Left renal pelvis (tissue), 4 donors: Measurements from ENCODE around the gene EDDM13. TPM values are rescaled to one million over a fixed set of nuclear protein-coding genes. Genes with fewer than 3 reads are reported as not detected.
A peak's percentile ranks its signal among the peaks of the same experiment; 100 is the strongest.
"Not testable (repeated sequence)": the region's sequence is repeated elsewhere in the genome, so short reads cannot be mapped to it uniquely, and the experiment has no call there.

Experiments used
- DNase-seq, 4 donors: peaks; one replicate each; pipeline ENCODE4 v3.0.0-alpha.2; 2013; ENCODE audit warnings: low read depth in 4 of 4, low spot score in 3 of 4
- polyA plus RNA-seq, 4 donors: library from polyadenylated mRNA; unstranded; fragments of 120-200 nt; gene quantifications; one replicate each; pipeline ENCODE4 v1.2.1, GENCODE V29; 2013; ENCODE audit not compliant: insufficient read length in 4 of 4

The EDDM13 gene
- polyA plus RNA-seq, 4 donors = 0.86 to 3.0 (median 1.5) TPM

- DNase-seq = no peak
Observed at GRCh38 chr19:56319991-56320390, 47.4 kb downstream of the EDDM13 start.

DNA sequence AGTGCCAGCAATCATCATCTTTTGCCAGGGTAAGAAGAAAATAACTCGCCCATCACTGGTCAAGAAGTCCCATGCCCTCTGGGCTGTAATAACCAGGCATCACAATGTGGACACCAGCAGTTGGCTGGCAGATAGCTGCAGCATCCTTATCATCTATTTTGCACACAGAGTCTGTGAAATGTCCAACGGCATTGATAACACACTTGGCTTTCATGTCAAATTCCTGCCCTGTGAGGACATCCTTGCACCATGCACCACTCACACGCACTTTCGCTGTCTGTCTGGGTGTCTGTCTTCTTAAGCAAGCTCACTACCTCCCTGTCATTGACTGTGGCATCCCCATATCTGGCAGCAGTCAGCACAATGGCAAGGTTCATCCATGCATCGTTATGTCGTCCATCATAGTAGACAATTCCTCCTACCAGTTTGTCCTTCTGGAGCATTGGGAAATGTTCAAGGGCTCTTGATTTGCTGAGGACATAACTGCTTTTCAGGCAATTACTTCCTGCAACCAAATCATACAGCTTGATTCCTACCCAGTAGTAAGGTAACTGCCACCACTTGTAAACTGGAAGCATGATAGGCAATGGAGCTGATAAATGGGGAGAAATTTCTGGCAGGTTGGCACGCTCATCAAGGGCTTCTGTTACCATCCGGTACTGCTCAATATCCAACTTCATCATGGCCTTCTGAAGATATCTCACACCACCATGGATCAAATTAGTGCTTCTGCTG is 48.9 kb downstream of the EDDM13 start:
- DNase-seq = no peak

DNA sequence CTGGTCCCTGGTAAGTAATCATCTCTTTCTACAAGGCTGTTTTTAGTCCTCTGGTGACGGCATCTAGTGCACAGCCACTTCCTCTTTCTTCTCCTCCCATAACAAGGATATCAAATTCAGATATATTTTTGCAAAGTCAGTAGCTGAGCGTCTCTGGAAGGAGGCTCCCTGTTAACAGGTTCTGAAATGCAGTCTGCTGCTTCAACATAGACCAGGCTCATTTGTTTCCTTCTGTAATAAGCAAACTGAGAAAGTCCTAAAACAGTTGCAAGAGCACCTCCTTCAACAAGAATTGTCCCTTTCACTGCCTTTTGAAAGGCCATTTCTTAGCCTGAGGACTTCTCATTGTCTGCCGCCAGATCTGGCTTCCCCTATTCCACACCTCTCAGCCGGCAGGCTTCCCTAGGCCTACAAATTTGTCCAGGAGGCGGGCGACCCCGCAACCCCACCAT is 49.5 kb downstream of the EDDM13 start:
- DNase-seq = no peak

- DNase-seq = no peak
Observed at GRCh38 chr19:56324436-56324835, 51.9 kb downstream of the EDDM13 start.

- no peak for DNase-seq
Observed at GRCh38 chr19:56332695-56333094, 60.1 kb downstream of the EDDM13 start.

DNA sequence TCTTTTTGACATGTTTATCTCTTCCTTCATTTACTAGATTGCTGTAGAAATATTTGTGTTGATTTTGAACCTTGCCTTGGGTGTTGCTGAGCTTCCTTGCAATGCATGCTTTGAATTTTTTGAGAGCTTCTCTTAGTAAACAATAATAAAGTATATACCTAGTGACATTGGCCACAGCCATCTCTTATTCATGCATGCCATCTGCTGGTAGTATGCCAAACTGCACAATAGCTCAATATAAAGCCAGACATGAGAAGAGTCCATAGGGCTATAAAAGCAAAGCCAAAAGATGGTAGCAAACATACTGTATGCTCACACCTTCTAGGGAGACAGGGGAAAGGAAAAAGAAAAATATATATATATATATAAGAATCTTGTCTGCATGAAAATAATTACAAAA is 61.0 kb downstream of the EDDM13 start:
- no peak for DNase-seq

- DNase-seq = not testable (repeated sequence)
Observed at GRCh38 chr19:56335371-56335770, 62.8 kb downstream of the EDDM13 start.

DNA sequence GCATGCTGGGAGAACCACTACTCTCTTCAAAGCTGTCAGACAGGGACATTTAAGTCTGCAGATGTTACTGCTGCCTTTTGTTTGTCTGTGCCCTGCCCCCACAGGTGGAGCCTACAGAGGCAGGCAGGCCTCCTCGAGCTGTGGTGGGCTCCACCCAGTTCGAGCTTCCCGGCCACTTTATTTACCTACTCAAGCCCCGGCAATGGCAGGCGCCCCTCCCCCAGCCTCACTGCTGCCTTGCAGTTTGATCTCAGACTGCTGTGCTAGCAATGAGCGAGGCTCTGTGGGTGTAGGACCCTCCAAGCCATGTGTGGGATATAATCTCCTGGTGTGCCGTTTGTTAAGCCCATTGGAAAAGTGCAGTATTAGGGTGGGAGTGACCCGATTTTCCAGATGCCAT is 64.5 kb downstream of the EDDM13 start:
- DNase-seq = not testable (repeated sequence)

DNA sequence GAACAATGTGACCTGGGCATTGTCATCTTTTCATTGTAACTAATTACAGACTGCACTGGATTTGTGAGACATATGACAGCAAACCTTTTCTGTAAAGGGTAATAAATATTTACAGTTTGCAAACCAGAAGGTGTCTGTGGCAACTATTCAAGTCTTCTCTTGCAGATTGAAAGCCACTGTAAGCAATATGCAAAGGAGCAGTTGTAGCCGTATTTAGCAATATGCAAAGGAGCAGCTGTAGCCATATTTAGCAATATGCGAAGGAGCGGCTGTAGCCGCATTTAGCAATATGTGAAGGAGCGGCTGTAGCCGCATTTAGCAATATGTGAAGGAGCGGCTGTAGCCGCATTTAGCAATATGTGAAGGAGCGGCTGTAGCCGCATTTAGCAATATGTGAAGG is 66.5 kb downstream of the EDDM13 start:
- not testable (repeated sequence) for DNase-seq

- no peak for DNase-seq
Observed at GRCh38 chr19:56341948-56342347, 69.4 kb downstream of the EDDM13 start.

DNA sequence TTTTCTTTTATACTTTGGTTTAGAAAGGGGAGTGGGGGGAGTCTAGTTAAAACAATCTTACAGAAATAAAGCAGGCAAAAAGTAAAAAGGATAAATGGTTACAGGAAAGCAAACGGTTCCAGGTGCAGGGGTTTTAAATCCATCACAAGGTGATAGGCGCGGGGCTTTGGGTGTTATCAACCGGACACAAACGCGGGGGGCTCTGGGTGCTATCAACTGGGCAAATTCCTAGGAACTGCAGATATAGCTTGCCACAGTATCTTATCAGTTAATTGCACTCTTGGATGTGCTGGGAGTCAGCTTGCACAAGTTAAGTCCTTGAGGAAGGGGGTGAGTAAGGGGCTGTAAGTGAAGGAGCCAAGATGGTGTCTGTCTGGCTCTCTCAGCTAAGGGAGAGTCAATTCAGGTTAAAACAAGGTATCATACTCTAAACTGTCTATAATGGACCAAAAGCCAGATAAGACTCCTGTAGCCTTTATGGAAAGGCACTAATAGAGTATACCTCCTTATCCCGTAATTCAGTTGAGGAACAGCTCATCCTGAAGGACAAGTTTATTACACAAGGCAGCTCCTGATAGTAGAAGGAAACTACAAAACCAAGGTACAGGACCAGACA is 74.7 kb downstream of the EDDM13 start:
- DNase-seq = no peak

- no peak for DNase-seq
Observed at GRCh38 chr19:56348289-56348877, 75.8 kb downstream of the EDDM13 start.

GRCh38 chr19:56350416-56351045 is 78.0 kb downstream of the EDDM13 start:
- peak in 2 of 4 donors; percentile 29 to 35 for DNase-seq

DNA sequence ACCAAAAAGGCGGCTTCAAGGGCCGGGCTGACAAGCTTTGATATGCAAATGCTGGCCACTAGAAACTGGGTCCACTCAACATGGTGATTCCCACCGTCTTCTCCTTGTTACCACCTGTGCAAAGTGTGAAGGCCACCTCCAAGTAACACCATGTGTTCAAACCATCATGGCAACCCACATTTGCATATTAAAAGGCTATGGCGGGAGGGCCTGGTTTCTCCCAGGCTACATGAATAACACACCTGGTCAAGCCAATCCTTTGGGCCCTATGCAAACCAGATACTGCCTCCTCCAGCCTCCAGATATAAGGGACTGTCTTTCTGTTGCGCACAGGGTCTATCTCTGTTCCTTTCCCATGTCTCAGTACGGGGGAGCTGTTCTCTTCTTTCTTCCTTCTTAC is 78.7 kb downstream of the EDDM13 start:
- no peak for DNase-seq

- DNase-seq = no peak
Observed at GRCh38 chr19:56355517-56355916, 83.0 kb downstream of the EDDM13 start.

GRCh38 chr19:56356944-56357343 is 84.4 kb downstream of the EDDM13 start:
- DNase-seq = no peak

Other genes starting within 250 kb of the EDDM13 start
- gene ZNF787, start 151.5 kb upstream of the EDDM13 start, polyA plus RNA-seq = 10 to 100 TPM; 11.1 to 25.0 (median 13.3) TPM
- gene ZNF444, start 131.5 kb upstream of the EDDM13 start, polyA plus RNA-seq = 10 to 100 TPM; 19.3 to 43.5 (median 23.5) TPM
- gene GALP, start 96.7 kb upstream of the EDDM13 start, polyA plus RNA-seq = not detected
- under 1 TPM in 1 of 4 donors, not detected in 3; 0.15 TPM for gene ZSCAN5B, start 75.0 kb upstream of the EDDM13 start, polyA plus RNA-seq
- gene ZSCAN5C, start 70.5 kb upstream of the EDDM13 start, polyA plus RNA-seq = under 1 TPM in 1 of 4 donors, not detected in 3; 0.14 TPM
- gene ZSCAN5A, start 42.1 kb downstream of the EDDM13 start, polyA plus RNA-seq = 10 to 100 TPM; 12.3 to 16.7 (median 13.5) TPM
- 10 to 100 TPM in 2 of 4 donors, 1 to 10 TPM in 2; 6.8 to 13.7 (median 10.3) TPM for gene ZNF582, start 120.8 kb downstream of the EDDM13 start, polyA plus RNA-seq
- gene ZNF583, start 131.6 kb downstream of the EDDM13 start, polyA plus RNA-seq = 10 to 100 TPM in 2 of 4 donors, 1 to 10 TPM in 2; 8.0 to 15.6 (median 9.8) TPM
- gene ZNF667, start 204.6 kb downstream of the EDDM13 start, polyA plus RNA-seq = 10 to 100 TPM; 14.7 to 27.1 (median 18.6) TPM
- gene ZNF471, start 235.1 kb downstream of the EDDM13 start, polyA plus RNA-seq = 10 to 100 TPM; 18.9 to 28.7 (median 21.5) TPM